HepG2 (cell line): Measurements from ENCODE around the gene MRPL50. TPM values are rescaled to one million over a fixed set of nuclear protein-coding genes. Genes with fewer than 3 reads are reported as not detected.
A peak's percentile ranks its signal among the peaks of the same experiment; 100 is the strongest.

Experiments used
- BHLHE40 ChIP-seq: IDR thresholded peaks from 2 replicates; pipeline ENCODE4 v1.6.1; 2011; ENCODE audit warnings: low read length, improper control_type of control experiment
- BRF2 ChIP-seq: sonication (generic); formaldehyde crosslinking; IDR thresholded peaks from 2 replicates; pipeline ENCODE4 v1.8.1; 2022; ENCODE audit warnings: mild to moderate bottlenecking, missing genetic modification reagents
- ELF4 ChIP-seq: sonication (generic); formaldehyde crosslinking; IDR thresholded peaks from 2 replicates; pipeline ENCODE4 v1.5.0; 2020; ENCODE audit warnings: missing genetic modification reagents, mild to moderate bottlenecking, moderate library complexity, borderline replicate concordance
- EZH2 ChIP-seq: conservative IDR thresholded peaks from 2 replicates; pipeline ENCODE4 v1.6.1; 2012; ENCODE audit warnings: mild to moderate bottlenecking, low read depth, low read length, moderate library complexity
- MAF1 ChIP-seq: sonication (generic); formaldehyde crosslinking; IDR thresholded peaks from 2 replicates; pipeline ENCODE4 v1.5.0; 2020; ENCODE audit warnings: missing genetic modification reagents, borderline replicate concordance
- MTA1 ChIP-seq: sonication (generic); formaldehyde crosslinking; IDR thresholded peaks from 2 replicates; pipeline ENCODE4 v1.4.0; 2020; ENCODE audit warnings: missing genetic modification reagents, mild to moderate bottlenecking, borderline replicate concordance
- NFKB2 ChIP-seq: sonication (generic); formaldehyde crosslinking; IDR thresholded peaks from 2 replicates; pipeline ENCODE4 v1.4.0; 2020; ENCODE audit warnings: missing genetic modification reagents, borderline replicate concordance
- PAXIP1 ChIP-seq: sonication (generic); formaldehyde crosslinking; conservative IDR thresholded peaks from 2 replicates; pipeline ENCODE4 v1.4.0; 2020; ENCODE audit warnings: mild to moderate bottlenecking, missing genetic modification reagents, moderate library complexity
- RAD21 ChIP-seq: fragments of 450-650 bp; formaldehyde crosslinking; IDR thresholded peaks from 2 replicates; pipeline ENCODE4 v1.5.0; 2020; ENCODE audit warnings: mild to moderate bottlenecking
- SALL1 ChIP-seq: sonication (generic); formaldehyde crosslinking; IDR thresholded peaks from 2 replicates; pipeline ENCODE4 v1.8.0; 2022; ENCODE audit warnings: mild to moderate bottlenecking, missing genetic modification reagents
- SMYD3 ChIP-seq: sonication (generic); formaldehyde crosslinking; IDR thresholded peaks from 2 replicates; pipeline ENCODE4 v1.8.1; 2023; ENCODE audit warnings: mild to moderate bottlenecking, missing genetic modification reagents
- SSRP1 ChIP-seq: IDR thresholded peaks from 2 replicates; pipeline ENCODE4 v1.6.1; 2016; ENCODE audit warnings: control low read depth
- TERF1 ChIP-seq: sonication (generic); formaldehyde crosslinking; IDR thresholded peaks from 2 replicates; pipeline ENCODE4 v1.8.0; 2022; ENCODE audit warnings: mild to moderate bottlenecking, missing genetic modification reagents, moderate library complexity
- TRAFD1 ChIP-seq: sonication (generic); formaldehyde crosslinking; IDR thresholded peaks from 2 replicates; pipeline ENCODE4 v1.5.1; 2020; ENCODE audit warnings: missing genetic modification reagents, mild to moderate bottlenecking, borderline replicate concordance
- ZBTB26 ChIP-seq: IDR thresholded peaks from 2 replicates; pipeline ENCODE4 v1.6.1; 2016; ENCODE audit warnings: missing compliant biosample characterization, missing genetic modification reagents, borderline replicate concordance
- ZNF343 ChIP-seq: sonication (generic); formaldehyde crosslinking; IDR thresholded peaks from 2 replicates; pipeline ENCODE4 v1.4.0; 2020; ENCODE audit warnings: mild to moderate bottlenecking, missing genetic modification reagents
- ZNF468 ChIP-seq: sonication (generic); formaldehyde crosslinking; IDR thresholded peaks from 2 replicates; pipeline ENCODE4 v1.8.0; 2022; ENCODE audit warnings: mild to moderate bottlenecking, moderate library complexity, missing genetic modification reagents
- ZNF546 ChIP-seq: sonication (generic); formaldehyde crosslinking; conservative IDR thresholded peaks from 2 replicates; pipeline ENCODE4 v1.8.1; 2023; ENCODE audit warnings: mild to moderate bottlenecking, missing genetic modification reagents
- ZNF605 ChIP-seq: sonication (generic); formaldehyde crosslinking; IDR thresholded peaks from 2 replicates; pipeline ENCODE4 v1.8.0; 2022; ENCODE audit warnings: mild to moderate bottlenecking, missing genetic modification reagents
- polyA plus RNA-seq, 8 experiments: library from polyadenylated mRNA; depleted of rRNA in 3 of 8; stranded (reverse) in 7 of 8; unstranded in 1 of 8; fragments of >200 nt; fragmentation: Illumina TruSeq in 4 of 8; extraction: Trizol in 4 of 8; gene quantifications; 2 replicates each; pipeline versions ENCODE4 v1.2.1 to v1.2.3, GENCODE V29; 2011 to 2016; ENCODE audit warnings: low read depth in 4 of 8, missing spikeins in 1 of 8, mixed read lengths in 1 of 8; ENCODE audit not compliant: insufficient read depth in 1 of 8
- total RNA-seq, 5 experiments: library from RNA; depleted of rRNA; stranded (reverse); fragments of >200 nt; fragmentation: Illumina TruSeq; extraction: Trizol; gene quantifications; 2 replicates each; pipeline ENCODE4 v1.2.3, GENCODE V29; 2016; ENCODE audit warnings: low read depth in 1 of 5

The MRPL50 gene
- total and polyA plus RNA-seq, 2 of the 13 experiments (the other 11 are each of a cell fraction or from before 2014, with no cell fraction given), result 37.1 to 70.0 TPM

GRCh38 chr9:101354765-101355708, 43.4 kb downstream of the MRPL50 start (continued):
- TF ChIP-seq ZBTB26 (CRISPR knock-in tag) (no peak), NFKB2 (CRISPR knock-in tag) (0 out of 2 replicates have a peak, but pooled peaks have one; percentile 32), SSRP1 (CRISPR knock-in tag) (0 out of 2 replicates have a peak, but pooled peaks have one; percentile 41), MTA1 (CRISPR knock-in tag) (peak; percentile 50; the same call in 1 of the 2 replicates), RAD21 (CRISPR knock-in tag) (0 out of 2 replicates have a peak, but pooled peaks have one; percentile 2), MAF1 (0 out of 2 replicates have a peak, but pooled peaks have one; percentile 40), SMYD3 (CRISPR knock-in tag) (peak; percentile 91; the same call in 1 of the 2 replicates), SALL1 (CRISPR knock-in tag) (peak; percentile 69), ZNF468 (CRISPR knock-in tag) (0 out of 2 replicates have a peak, but pooled peaks have one; percentile 57), TRAFD1 (CRISPR knock-in tag) (no peak), TERF1 (CRISPR knock-in tag) (no peak), ZNF605 (CRISPR knock-in tag) (peak; percentile 80; the same call in 1 of the 2 replicates), PAXIP1 (peak; percentile 70; the same call in 1 of the 2 replicates), EZH2 (no peak), ZNF343 (0 out of 2 replicates have a peak, but pooled peaks have one; percentile 38), ELF4 (CRISPR knock-in tag) (peak; percentile 20; the same call in 1 of the 2 replicates), ZNF546 (CRISPR knock-in tag) (0 out of 2 replicates have a peak, but pooled peaks have one; percentile 63), BHLHE40 (peak; percentile 44), BRF2 (CRISPR knock-in tag) (peak; percentile 54; the same call in 1 of the 2 replicates)
